Ammon's horn (tissue), 1 donor: ENCODE results near the gene ADCY5.

Source experiments
- DNase-seq: peaks from one replicate; pipeline ENCODE4 v3.0.0-alpha.2; 2016; ENCODE audit warnings: low spot score

Gene ADCY5

GRCh38 chr3:123386477-123387040 lies 62.3 kb downstream of the ADCY5 start:
- DNase-seq, result no peak

GRCh38 chr3:123385981-123386380 lies 62.9 kb downstream of the ADCY5 start:
- DNase-seq, result no peak

DNA sequence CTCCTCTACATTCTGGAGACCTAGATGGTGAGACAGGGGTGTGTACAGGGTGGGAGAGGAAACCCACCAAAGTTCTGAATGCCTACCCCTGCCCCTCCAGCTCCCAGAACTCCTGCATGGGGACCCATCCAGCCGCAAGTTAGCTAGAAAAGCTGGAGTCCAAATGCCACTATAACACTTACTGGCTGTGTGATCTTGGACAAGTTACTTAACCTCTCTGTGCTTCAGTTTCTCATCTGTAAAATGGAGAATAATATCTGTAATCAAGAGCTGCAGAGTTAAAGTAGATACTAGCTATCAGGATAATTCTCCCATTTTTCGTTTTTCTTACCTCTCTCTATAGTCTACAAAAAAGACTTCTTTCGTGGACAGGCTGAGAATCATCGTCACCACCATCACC lies 63.4 kb downstream of the ADCY5 start:
- no peak for DNase-seq

DNA sequence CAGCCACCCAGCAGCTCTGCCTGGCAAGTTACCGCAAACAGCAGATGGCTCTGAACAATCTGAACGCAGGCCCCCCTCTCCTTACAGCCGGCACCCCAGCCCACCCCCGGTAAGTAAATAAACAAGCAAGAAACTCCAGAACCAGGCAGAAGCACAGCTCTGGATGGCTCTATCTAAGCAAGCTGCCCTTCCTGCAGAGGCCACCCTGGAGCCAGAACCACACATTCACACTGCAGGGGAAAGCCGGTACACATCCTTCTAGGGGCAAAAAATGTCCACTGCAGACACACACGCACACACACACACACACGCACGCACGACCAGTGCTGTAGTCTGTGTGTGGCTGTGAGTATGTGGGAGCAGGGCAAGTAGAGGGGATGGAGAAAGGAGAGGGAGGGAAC lies 63.9 kb downstream of the ADCY5 start:
- no peak for DNase-seq

GRCh38 chr3:123384256-123384655 lies 64.6 kb downstream of the ADCY5 start:
- no peak for DNase-seq

GRCh38 chr3:123383091-123384053 lies 65.5 kb downstream of the ADCY5 start:
- DNase-seq, result no peak

GRCh38 chr3:123380261-123380660 lies 68.6 kb downstream of the ADCY5 start:
- DNase-seq, result no peak

DNA sequence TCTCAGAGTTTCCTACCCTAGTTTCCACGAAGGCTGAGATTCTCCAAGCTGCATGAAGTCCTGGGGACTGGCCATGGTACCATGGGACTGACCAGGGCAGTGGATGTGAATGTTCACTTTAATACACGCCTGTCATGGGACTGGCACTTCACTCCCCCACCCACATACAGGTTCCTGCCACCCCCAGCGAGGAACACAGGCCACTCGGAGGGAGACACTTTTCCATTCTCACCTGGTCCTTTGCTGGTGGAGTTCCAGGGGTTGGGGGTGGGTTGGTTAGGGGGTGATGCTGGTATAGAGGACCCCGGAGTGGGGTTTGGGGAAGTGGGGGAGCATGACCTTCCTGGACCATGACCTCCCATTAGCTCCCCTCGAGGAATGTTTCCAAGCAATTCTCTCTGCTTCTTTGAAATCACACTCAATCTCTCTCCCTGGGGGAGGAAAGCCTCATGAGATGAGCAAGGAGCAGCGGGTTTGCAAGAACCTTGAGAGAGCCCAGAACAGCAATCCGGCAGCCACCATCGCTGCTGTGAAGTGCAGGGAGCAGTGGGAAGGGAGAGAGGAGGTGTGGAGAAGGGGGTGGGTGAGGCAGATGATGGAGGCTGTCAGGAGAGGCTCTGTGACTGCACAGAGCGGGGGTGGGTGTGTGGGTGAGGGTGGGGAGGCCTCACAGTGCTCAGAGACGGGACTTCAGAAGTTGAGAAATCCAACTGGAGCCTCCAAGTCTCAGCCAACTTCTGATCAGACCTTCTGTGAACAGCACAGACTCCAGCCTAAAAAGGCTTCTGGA lies 69.7 kb downstream of the ADCY5 start:
- DNase-seq, result no peak

- DNase-seq, result no peak
Measured at GRCh38 chr3:123378409-123378915, 70.4 kb downstream of the ADCY5 start.

DNA sequence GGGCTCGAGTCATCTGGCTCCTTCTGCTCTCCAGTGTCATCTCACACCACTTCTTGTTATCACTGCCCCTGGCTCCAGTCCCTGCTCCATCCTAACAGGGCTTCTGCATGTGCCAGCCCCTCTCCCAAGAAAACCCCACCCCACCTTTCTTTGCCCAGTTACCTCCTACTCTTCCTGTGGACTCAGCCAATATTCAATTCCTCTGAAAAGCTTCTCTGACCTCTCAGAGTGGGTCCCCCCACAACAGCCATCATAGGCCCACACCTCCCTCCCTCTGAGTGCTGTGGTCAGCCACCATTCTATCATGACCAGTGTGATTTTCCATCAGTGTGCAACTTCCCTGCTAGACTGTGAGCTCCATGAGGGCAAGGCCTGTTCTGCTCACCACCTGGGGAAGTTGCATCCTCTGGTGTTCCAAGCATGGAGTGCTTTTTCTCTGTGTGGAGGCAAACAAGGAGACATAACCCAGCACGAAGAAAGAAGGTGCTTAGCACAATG lies 71.6 kb downstream of the ADCY5 start:
- no peak for DNase-seq

GRCh38 chr3:123376451-123377242 lies 72.2 kb downstream of the ADCY5 start:
- DNase-seq, result no peak

DNA sequence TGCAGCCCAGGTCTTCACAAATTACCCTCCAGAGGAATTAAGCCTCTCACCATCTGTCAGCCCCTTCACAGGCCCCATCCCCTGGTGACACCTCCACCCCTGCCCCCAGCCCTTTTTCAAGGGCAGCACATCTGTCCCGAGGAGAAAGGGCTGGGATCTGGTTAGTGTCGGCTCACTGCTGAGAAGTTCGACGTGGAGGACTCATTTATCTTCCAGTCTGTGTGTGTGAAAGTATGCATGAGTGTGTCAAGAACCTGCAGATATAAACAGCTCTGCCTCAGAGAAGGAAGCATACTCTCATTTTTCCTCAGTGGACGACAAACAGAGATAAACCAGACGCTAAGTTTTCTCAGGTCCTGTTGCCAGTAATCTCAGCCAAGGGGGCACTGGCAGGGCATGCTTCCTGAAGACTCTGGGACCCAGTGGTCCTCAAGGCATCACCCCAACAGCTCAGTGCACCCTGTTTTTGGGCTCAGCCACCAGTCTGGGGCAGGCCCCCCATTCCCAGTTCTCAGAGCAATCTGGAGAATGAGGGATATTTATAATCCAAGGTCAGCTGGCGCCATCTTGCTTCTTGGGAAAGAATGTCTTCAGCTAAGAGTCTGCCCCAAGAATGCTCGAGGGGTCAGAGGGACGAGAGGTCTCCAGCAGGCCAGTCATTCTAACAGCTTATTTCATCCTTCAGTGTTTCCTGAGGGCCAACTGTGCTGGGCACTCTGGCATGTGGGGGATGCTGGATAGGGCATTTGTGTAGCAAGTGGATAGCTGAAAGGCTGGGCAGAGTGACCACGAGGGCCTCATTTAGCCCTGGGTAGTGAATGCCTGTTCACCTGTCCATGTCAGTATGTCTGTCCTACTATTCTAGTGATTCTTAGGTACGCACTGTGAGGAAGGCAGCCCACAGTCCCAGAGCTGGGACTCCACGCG lies 73.6 kb downstream of the ADCY5 start:
- DNase-seq, result no peak

GRCh38 chr3:123374016-123374415 lies 74.9 kb downstream of the ADCY5 start:
- DNase-seq, result no peak

- DNase-seq, result no peak
Measured at GRCh38 chr3:123373474-123373987, 75.4 kb downstream of the ADCY5 start.

GRCh38 chr3:123372686-123373473 lies 76.0 kb downstream of the ADCY5 start:
- no peak for DNase-seq

DNA sequence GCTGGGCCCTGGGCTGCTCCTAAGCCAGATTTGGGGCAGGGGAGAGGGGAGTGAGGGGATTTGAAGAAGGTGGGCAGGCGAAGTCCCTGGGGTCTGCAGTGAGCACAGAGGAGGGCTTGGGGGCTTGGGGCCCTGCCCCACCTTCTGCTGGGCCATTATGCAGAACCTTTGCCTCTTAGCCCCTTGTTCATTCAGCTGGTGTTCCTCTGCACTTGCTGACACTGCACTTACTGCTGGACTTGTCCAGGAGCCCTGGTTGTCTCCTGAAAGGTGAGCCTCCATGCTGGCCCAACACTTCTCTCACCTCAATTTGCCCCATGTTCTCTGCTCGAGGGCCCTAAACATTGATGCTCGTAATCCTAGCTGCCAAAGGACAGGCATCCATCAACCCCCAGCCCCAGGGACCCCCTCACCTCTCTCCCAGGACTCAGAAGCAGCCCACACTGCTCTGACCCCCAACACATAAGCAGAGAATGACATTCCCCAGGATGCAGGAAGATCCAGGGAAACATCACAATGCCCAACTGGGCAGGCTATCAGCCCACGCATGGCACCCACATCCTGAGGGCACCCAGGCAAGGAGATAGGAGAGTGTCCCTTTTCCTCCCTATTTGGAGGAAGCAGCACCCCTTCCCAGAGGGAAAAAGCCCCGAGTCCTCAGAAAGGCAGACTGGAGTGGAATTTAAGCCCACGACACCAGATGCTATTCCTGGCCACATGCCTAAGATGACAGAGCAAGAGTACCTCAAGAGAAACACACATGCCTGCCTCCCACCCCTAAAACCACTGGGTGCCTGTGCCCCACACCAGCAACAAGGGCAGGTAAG lies 76.8 kb downstream of the ADCY5 start:
- no peak for DNase-seq

DNA sequence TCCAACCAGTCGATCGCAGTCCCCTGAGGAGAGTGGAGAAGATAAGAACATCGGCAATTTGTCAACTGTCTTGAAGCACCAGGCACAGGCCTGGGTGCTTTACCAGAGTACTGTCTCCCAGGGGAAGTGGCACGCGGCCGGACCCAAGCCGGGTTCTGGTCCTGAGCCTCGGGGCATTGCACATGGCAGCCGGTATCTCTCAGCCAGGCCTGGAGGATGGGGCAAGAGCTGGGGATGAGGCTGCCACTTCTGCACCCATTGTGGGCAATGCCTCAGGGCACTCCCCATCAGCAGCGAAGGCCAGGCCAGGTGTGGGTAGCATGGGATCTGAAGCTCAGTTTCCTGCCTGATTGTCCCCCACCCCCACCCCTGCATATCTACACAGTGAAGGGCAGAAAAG lies 77.5 kb downstream of the ADCY5 start:
- no peak for DNase-seq

GRCh38 chr3:123370819-123371218 lies 78.1 kb downstream of the ADCY5 start:
- no peak for DNase-seq
